MV-4-11 (cell line): Measurements from ENCODE around the gene COX4I2.
"Not testable (repeated sequence)": the region's sequence is repeated elsewhere in the genome, so short reads cannot be mapped to it uniquely, and the experiment has no call there.

Source experiments
- DNase-seq: peaks from one replicate; lab custom pipeline; 2025; lab: John Stamatoyannopoulos, UW

COX4I2 gene

GRCh38 chr20:31654534-31654933, 16.8 kb downstream of the COX4I2 start:
- no peak for DNase-seq

GRCh38 chr20:31661625-31662371, 24.1 kb downstream of the COX4I2 start:
- DNase-seq = peak; percentile 46

DNA sequence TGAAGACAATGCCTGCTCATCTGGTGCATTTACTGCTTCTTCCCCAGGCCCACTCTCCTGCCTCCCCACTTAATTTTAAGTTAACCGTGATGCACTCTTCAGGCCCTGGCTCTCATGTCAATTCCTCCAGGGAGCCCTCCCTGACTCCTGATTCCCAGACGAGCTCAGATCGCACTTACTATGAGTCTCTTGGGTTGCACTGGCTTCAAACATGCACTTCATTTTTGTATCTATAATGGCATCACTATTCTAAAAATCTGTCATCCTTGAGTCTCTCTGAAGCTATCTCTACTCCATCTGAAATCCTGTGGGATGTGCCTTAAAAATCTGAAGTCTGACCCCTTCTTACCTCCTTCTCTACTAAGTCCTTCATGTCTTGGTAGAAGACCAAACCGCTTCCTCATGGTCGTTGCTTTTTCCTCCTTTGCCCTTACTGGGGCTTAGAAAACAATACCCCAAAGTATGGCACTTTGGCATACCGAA, 24.7 kb downstream of the COX4I2 start:
- no peak for DNase-seq

GRCh38 chr20:31663524-31663837, 25.8 kb downstream of the COX4I2 start:
- DNase-seq = no peak

GRCh38 chr20:31663838-31664695, 26.4 kb downstream of the COX4I2 start:
- DNase-seq = no peak

DNA sequence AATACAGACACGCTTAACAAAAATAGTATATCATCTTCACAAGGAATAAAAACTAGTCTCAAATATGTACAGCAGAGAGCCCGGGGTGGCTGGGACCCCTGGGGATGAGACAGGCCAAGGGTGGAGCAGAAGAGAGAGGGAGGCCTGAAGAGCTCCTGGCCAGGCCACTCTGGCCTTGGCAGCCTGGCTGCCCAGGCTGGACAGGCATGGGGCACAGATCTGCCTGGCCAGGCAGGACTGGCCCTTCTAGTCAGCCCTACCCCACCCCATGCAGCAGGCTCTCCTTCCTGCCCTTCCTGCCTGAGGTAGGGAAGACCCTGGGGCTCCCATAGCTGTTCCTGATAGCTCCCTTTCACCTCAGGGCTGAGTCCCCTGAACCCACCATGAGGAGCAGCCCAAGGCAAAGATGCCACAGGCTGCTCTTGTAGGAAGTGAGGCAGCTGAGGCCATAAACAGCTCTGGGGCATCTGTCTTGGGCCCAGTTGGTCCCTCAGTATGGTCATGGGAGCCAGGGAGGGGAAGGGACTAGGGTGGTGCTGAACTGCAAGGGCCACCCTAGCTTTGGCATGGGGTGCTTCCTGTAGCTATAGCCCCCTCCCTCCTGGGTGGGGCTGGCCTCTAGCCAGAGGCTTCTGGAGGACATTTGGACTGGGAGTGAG, 27.1 kb downstream of the COX4I2 start:
- no peak for DNase-seq

- DNase-seq = no peak
These were observed 28.0 kb downstream of the COX4I2 start for GRCh38 chr20:31665753-31666152.

DNA sequence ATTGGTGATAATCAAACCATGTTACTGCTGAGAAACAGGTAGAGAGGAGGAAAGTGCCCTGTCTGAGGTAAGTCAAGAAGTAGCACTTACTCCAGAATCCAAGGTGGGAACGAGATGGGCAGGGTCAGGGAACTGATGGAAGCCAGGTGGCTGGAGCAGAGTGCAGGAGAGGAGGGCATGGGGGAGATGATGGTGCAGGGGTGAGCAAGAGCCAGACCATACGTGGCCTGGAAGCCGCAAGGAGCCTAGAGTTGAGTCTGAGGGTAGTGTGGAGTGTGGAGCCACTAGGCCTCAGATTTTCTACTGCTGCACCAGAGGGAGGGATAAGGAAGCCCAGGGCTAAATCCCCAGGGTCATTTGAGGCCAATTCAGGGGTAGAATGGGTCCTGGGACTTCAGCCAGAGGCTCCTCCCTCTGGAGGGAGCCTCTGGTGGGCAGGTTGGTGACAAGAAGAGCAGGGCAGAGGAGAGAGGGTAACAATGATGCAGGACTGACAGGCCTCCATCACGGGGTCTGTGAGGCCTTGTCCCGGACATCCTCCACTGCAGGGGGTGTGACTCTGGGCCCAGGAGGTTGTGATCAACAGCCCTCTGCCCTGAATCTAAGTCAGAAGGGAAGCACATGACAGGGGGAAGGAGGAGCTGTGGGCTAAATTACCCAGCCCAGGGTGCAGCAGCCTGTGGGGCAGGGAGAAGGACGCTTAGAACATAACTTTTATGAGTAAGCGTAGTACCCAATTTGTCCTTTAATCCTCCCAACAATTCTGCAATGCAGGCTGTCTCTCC, 28.7 kb downstream of the COX4I2 start:
- peak; percentile 53 for DNase-seq

GRCh38 chr20:31667315-31668285, 29.9 kb downstream of the COX4I2 start:
- DNase-seq = peak; percentile 72

DNA sequence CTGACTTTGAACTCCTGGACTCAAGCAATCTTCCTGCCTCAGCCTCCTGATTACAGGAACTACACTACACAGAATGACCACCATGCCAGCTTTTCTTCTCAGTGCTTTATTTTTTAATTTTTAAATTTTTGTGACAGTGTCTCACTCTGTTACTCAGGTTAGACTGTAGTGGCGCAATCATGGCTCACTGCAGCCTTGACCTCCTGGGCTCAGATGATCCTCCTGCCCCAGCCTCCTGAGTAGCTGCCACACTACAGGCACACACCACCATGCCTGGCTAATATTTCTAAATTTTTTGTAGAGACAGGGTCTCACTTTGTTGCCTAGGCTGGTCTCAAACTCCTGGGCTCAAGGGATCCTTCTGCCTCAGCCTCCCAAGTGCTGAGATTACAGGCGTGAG, 31.2 kb downstream of the COX4I2 start:
- DNase-seq = not testable (repeated sequence)

DNA sequence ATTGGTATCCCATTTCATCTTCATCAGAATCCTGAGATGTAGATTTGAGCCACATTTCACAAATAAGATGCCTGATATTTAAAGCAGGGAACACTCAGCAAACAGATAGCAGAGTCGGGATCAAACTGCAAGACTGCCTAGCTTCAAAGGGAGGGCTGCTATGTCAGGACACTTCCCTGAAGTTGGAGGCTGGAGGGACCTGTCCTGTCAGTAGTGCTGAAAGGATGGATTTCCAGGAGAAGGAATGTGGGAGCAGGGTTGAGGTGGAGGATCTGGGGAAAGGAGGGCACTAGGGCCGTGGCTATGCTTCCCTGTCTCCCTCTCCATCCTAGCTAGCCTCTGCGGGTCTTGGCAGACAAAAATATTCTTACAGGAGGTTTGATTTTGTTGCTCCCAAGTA, 32.2 kb downstream of the COX4I2 start:
- DNase-seq = no peak

DNA sequence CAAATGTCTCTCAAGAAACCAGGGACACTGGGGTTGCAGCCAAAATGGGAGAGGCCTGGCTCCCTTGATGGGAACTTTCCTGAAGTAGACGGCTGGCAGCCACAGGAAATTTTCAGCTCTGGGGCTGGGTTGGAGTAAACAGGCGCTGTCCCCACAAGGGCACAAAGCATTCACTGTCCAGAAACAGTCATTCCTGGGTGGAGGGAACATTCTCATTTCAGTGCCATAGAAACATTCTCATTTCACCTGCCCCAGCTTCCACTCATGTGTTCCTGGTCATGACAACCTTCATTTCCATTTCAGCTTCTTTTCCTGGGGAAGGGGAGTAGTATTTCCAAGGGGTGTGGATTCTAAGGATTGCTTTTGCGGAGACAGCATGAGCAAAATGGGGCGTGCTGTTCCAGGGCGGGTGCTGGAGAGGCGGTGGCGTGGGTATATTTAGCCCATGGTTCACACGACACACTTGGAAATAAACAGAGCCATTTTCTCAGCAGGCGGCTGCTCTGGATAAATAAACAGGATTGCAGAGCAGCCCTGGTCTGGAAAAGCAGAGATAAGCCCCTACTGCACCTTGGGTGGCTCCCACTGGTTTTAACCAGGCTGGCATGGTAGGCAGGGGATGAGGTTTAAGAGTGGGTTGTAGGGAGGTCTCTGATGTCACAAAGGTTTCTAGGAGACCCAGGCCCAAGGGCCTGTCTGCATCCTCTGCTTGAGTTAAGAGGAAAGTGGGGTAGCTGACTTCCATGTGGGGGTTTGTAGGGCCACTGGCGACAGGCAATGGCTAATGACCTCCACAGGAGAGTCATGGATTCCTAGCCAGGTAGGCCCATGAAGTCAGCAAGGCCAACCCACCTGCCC, 32.9 kb downstream of the COX4I2 start:
- DNase-seq = no peak

DNA sequence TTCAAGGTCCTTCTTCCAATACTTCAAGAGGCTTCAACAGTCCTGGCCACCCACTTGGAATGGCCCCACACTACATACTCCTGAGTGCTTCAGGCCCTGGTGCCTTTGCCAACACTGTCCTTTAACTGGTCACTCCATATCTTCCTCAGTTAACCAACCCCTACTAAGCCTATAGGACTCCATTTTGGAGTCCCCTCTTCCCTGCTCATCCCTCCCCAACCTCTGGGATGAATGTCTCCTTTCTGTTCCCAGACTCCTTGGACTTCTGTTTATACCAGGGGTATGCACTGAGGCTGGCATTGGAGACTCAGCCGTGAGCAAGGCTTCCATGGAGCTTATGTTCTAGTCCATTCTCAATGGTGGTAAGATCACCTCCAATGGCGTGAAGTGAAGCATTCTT, 33.6 kb downstream of the COX4I2 start:
- DNase-seq = no peak

DNA sequence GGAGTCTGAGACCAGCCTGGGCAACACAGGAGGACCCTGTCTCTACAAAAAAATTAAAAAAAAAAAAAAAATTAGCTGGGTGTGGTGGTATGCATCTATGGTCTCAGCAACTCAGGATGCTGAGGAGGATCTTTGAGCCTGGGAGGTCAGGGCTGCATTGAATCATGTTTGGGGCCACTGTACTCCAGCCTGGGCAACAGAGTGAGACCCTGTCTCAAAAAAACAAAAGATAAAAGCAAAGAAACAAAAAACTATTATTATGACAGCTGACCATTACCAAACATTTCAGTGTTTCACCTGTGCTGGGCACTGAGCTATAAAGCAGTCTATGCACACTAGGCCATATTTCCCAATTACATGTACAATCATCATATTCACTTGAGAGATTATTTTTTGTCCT, 35.7 kb downstream of the COX4I2 start:
- DNase-seq = no peak

DNA sequence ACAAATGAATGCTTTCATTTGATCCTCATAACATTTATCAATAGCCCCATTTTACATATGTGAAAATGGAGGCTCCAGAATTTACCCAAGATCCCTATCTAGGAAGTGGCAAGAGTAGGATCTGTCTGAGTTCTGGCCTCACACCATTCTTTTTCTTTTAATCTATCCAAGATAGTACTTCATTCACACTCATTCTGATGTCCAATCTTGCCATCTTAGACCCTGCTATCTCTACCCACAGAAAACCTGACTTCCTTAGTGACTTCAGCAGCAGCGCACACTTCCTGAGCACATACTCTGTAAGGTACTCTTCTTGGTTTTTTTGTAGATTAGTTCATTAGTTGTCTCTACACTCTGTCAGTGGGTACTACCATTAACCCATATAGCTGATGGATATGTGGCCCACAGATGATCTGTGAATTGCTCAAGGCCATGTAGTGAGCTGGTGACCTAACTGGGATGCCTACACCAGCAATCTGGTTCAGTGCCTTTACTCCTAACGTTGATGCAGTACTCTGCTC, 36.3 kb downstream of the COX4I2 start:
- no peak for DNase-seq

DNA sequence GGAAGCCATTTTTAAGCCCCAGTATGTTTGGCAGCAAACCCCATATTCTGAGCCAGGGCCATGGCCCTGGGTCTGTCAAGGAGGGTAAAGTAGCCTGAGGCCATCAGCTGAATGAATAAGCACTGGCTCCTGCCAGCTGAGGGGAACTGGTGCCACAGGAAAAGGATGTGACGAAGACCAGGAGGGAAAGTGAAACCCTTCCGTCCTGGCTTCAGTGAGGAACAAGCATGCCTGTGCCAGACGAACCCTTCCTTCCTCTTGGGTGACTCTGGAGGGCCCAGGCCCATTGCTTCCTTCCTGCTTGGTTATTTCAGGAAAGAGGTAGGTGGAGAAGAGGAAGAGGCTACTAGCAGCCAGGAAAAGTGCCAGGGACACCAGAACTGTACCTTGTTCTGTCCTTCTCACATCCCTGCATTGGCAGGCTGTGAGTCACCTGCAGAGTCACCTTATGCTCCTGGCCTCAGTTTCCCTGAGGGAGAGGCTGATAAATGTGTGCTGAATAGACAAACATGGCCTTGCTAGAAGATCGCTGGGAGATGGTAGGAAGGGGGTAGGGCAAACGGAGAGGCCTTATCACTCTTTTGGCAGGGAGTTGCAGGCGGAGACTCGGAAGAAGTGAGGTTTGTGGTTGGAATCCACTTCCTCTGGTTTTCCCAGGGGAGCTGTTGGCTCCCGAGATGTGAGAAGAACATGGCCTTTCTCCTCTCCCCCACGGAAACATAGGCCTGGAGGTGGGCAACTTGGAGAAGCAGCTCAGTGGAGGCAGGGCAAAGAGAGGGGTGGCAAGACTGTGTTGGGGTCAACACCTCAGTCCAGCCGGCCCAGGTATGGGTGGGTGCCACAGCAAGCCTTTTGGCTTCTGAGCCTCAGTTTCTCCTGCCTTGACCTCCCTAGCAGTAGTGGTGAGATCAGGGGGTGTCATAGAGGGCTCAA, 37.4 kb downstream of the COX4I2 start:
- peak; percentile 96 for DNase-seq

DNA sequence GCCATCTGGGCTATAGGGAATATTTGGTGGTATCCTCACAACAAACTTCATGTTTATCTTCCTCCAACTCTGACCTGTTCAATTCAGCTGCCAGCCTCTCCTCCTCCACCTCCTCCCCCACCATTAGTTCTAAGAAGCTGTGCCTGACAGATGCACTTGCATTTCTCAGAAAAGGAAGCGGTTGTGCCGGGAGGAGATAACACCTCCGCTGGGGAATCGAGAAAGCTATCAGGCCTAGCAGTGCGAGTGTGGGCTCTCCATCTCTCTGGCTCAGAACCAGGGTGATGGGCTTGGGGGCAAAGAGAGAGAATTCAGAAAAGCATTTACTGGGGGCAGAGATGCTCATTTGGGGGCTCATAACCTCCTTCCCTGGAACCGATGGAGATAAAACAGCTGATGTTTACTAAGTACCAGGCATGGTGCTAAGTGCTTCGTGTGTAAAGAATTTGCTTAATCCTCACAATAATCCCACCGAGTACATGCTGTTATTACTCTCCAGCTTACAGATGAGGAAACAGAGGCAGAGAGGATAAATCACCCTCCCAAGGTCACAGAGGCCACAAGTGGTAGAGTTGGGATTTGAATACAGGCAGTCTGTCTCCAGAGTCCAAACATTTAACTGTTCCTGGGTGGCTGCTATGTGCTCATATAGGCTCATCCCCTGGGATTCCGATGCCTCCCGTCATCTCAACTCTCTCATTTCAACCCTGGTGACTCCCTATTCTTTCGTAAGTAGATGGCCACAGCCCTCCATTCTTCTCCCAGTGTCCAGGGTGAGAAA, 38.3 kb downstream of the COX4I2 start:
- DNase-seq = peak; percentile 85

GRCh38 chr20:31676609-31676989, 38.9 kb downstream of the COX4I2 start:
- no peak for DNase-seq
